NB4 (cell line): ENCODE results near the gene ATP1A4.

Source experiments
- DNase-seq: peaks from one replicate; pipeline ENCODE4 v3.0.0; 2010; ENCODE audit warnings: low read depth
- H3K4me3 ChIP-seq: one replicate; pipeline ENCODE4 v1.5.1; 2011; ENCODE audit warnings: mild to moderate bottlenecking, low read depth, low read length, moderate library complexity
- CTCF ChIP-seq: IDR thresholded peaks from one replicate; pipeline ENCODE4 v1.5.1; 2012; ENCODE audit warnings: low read depth, low read length
- MYC ChIP-seq: IDR thresholded peaks from 2 replicates; pipeline ENCODE4 v1.6.1; 2011; ENCODE audit warnings: low read depth, low read length
- POLR2A ChIP-seq: IDR thresholded peaks from 2 replicates; pipeline ENCODE4 v1.6.1; 2011; ENCODE audit warnings: mild to moderate bottlenecking; ENCODE audit not compliant: insufficient read length; ENCODE audit errors: extremely low read depth
- TF ChIP-seq, protein P1 (sequence below): IDR thresholded peaks from 2 replicates; pipeline ENCODE4 v1.6.1; 2011; ENCODE audit warnings: low read depth, low read length

Gene ATP1A4

GRCh38 chr1:160221089-160221488 is 69.7 kb downstream of the ATP1A4 start:
- DNase-seq: no peak
- TF ChIP-seq MYC: no peak
- no peak for TF ChIP-seq POLR2A
- TF ChIP-seq CTCF: no peak
- TF ChIP-seq, protein P1, sequence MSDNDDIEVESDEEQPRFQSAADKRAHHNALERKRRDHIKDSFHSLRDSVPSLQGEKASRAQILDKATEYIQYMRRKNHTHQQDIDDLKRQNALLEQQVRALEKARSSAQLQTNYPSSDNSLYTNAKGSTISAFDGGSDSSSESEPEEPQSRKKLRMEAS: no peak
- no peak overlapping the region for H3K4me3 ChIP-seq

GRCh38 chr1:160222546-160222945 is 71.1 kb downstream of the ATP1A4 start:
- TF ChIP-seq, protein P1: no peak
- TF ChIP-seq MYC (no peak), CTCF (no peak)
- no peak overlapping the region for H3K4me3 ChIP-seq
- no peak for DNase-seq

- DNase-seq: no peak
- TF ChIP-seq CTCF (no peak), POLR2A (no peak), MYC (no peak)
- TF ChIP-seq, protein P1: no peak
- H3K4me3 ChIP-seq: no peak overlapping the region
These were observed 73.2 kb downstream of the ATP1A4 start for GRCh38 chr1:160224606-160225005.

- no peak for DNase-seq
- TF ChIP-seq POLR2A: no peak
- TF ChIP-seq, protein P1: no peak
- no peak for TF ChIP-seq CTCF
- TF ChIP-seq MYC: no peak
- no peak overlapping the region for H3K4me3 ChIP-seq
These were observed 73.9 kb downstream of the ATP1A4 start for GRCh38 chr1:160225345-160225744.

GRCh38 chr1:160226623-160227022 is 75.2 kb downstream of the ATP1A4 start:
- DNase-seq: no peak
- TF ChIP-seq, protein P1: no peak
- TF ChIP-seq CTCF (no peak), POLR2A (no peak), MYC (no peak)
- no peak overlapping the region for H3K4me3 ChIP-seq

GRCh38 chr1:160227034-160227433 is 75.6 kb downstream of the ATP1A4 start:
- TF ChIP-seq CTCF (no peak), MYC (no peak), POLR2A (no peak)
- TF ChIP-seq, protein P1: no peak
- H3K4me3 ChIP-seq: no peak overlapping the region
- no peak for DNase-seq
